Activated CD4-positive, alpha-beta T cell treated with anti-CD3 and anti-CD28 coated beads, Interleukin-2, amount 50 U/mL, for 16 hours (primary cell): ENCODE results near the gene PRKD2.
"Not testable (repeated sequence)": the region's sequence is repeated elsewhere in the genome, so short reads cannot be mapped to it uniquely, and the experiment has no call there.

Experiments used
- DNase-seq: peaks from one replicate; pipeline ENCODE4 v3.0.0-alpha.2; 2020

Gene PRKD2

GRCh38 chr19:46717034-46717715 lies at the start of gene PRKD2:
TSS of gene PRKD2 (minus strand) at chr19:46717114. CDS start at chr19:46716370, 744 bp downstream.
- peak; percentile 92 for DNase-seq

GRCh38 chr19:46764817-46765291 lies 47.9 kb upstream of the PRKD2 start:
- DNase-seq: no peak

- DNase-seq: no peak
Measured at GRCh38 chr19:46762245-46762890, 45.5 kb upstream of the PRKD2 start.

- DNase-seq: no peak
Measured at GRCh38 chr19:46761418-46761831, 44.5 kb upstream of the PRKD2 start.

GRCh38 chr19:46760897-46761296 lies 44.0 kb upstream of the PRKD2 start:
- DNase-seq: not testable (repeated sequence)

GRCh38 chr19:46760363-46760762 lies 43.4 kb upstream of the PRKD2 start:
- DNase-seq: no peak

DNA sequence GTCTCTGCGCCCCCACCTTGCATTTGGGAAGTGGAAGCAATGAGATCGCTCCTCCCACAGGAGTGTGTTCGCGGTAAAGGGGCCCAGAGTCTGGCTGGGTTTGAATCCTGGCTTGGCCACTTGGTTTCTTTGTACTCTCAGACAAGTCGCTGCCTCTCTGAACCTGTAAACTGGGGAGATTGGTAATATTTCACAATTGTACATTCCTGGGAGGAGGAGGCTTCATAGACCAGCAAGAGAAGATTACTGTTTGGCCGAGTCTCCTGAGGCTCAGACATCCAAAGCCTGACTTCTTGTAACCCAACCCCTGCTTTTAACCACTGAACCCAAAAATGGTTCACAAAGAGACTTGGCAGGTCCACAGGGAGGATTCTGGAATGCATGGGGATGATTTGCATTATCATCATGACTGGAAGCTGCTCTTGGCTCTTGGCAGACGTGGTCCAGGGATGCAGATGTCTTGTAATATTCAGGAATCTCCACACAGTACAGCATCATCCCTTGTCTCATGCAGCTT lies 43.0 kb upstream of the PRKD2 start:
- DNase-seq: no peak

DNA sequence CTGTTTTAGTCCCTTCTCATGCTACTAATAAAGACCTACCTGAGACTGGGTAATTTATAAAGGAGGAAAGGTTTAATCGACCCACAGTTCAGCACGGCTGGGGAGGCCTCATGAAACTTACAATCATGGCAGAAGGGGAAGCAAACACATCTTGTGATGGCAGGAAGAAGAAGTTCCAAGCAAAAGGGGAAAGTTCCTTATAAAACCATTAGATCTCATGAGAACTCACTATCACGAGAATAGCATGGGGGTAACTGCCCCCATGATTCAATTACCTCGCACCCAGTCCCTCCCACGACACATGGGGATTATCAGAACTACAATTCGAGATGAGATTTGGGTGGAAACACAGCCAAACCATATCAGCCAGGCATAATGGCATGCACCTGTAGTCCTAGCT lies 42.3 kb upstream of the PRKD2 start:
- no peak for DNase-seq

DNA sequence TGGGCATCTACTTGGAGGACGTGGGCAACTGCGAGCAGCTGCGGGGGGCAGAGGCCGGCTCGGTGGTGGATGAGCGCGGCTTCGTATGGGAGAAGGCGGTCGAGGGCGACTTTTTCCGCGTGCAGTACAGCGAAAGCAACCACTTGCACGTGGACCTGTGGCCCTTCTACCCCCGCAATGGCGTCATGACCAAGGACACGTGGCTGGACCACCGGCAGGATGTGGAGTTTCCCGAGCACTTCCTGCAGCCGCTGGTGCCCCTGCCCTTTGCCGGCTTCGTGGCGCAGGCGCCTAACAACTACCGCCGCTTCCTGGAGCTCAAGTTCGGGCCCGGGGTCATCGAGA lies 39.6 kb upstream of the PRKD2 start:
- DNase-seq: no peak

- DNase-seq: no peak
Measured at GRCh38 chr19:46755853-46756543, 39.1 kb upstream of the PRKD2 start.

GRCh38 chr19:46755077-46755852 lies 38.4 kb upstream of the PRKD2 start:
- DNase-seq: no peak

- DNase-seq: peak; percentile 57
Measured at GRCh38 chr19:46753420-46754155, 36.7 kb upstream of the PRKD2 start.

DNA sequence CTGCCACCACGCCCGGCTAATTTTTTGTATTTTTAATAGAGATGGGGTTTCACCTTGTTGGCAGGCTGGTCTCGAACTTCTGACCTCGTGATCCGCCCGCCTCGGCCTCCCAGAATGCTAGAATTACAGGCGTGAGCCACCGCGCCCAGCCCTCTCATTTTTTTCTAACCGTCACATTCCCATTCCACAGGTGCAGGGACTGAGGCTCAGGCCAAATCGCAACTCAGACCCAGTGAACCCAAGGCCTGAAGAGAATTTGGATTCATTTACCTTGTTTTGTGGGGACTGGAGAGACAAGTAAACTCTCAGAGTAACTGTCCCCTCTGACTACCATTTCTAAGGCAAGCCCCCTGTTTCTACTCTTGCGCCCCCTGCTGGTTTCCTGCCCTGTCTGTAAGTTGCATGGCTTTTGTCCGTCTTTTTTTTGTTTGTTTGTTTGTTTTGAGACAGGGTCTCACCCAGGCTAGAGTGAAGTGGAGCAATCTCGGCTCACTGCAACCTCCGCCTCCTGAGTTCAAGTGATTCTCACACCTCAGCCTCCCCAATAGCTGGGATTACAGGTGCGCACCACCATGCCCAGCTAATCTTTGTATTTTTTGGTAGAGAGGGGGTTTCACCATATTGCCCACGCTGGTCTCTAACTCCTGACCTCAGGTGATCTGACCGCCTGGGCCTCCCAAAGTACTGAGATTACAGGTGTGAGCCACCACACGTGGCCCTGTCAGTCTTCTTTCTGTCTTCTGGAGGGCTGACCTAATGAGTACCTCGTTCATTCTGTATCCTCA lies 31.6 kb upstream of the PRKD2 start:
- peak; percentile 75 for DNase-seq

DNA sequence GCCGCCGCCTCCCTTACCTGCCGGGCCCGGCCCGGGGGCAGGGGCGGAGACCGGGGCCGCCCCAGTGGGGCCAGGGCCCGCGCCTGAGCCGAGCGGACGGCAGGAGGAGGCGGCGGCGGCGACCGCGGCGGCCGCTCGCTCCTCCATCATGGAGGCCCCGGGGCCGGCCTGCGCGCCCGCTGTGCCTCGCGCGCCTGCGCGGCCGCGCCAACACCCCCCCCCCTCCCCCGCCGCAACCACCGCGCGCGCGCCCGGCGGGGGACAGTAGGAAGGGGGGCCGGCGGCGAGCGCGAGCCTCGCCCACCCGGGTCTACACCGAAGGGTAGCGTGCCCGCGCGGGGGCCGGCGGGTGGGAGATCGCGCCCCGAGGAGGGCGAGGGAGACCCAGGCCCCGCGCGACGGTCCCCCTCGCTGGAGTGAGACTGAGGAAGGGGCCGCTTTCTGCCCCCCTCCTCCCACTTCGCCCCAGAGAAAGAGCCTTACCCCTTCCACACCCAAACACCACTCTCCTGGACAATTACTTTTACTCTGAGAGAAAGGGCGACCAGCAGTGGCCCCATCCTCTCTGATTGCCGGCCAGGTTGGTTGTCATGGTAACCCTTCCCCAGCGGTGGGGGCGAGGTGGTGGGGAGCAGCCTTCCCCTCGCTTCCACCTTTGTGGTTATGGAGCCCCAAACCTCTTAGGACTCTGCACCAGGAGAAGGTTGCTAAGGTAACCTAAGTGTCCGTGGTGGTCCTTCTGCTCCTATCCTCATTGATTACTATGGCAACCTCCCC lies 29.6 kb upstream of the PRKD2 start, which contains the start of gene STRN4:
Gene STRN4 (minus strand): TSS at position 170 of the 777 bp plus-strand sequence. CDS start 20 bp downstream, at position 150.
- DNase-seq: peak; percentile 46

DNA sequence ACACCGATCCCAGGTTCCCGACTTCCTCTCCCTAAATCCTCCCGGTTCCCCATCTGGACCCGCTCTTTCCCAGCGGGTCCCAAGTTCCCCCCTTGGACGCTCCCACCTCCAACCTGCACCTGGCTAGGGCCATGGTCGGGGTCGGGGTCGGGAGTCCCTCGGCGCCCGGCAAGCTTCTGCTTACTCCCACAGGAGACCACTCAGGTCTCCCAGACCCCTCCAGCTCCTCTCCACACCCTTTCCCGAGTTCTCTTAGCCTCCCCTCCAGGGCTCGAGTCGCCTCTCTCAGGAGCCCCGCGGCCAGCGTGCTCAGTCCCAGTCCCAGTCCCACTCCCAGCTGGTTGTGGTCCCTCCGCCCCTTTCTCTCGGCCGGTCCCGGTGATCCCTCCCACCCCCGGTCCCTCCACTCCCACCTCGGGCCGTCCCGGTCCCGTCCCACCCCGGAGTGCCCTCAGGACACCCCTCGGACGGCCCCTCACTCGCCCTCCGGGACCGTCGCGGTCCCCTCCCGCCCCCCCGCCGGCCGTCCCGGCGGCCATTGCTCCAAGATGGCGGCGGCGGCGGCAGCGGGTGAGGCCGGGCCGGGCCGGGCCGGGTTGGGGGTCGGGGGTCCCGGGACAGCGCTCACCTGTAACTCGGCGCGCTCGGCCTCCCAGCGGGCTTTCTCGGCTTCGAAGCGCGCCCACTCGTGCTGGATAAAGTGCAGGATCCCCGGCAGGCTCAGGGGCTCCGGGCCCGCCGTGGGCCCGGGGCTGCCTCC lies 28.8 kb upstream of the PRKD2 start, which contains the start of gene FKRP:
Gene FKRP (plus strand): TSS at position 537 of the 760 bp plus-strand sequence. CDS start 9,394 bp downstream, outside the sequence.
- DNase-seq: no peak

- DNase-seq: no peak
Measured at GRCh38 chr19:46745030-46745429, 28.1 kb upstream of the PRKD2 start.

GRCh38 chr19:46744005-46744691 lies 27.2 kb upstream of the PRKD2 start:
- no peak for DNase-seq

GRCh38 chr19:46742926-46743480 lies 26.1 kb upstream of the PRKD2 start:
- no peak for DNase-seq
